GM18867 (cell line): Measurements from ENCODE around the gene SLC25A12.

ENCODE experiments used
- ATAC-seq: cut with Tn5 transposase; IDR thresholded peaks from one replicate; pipeline ENCODE4 v1.9.1; 2021; ENCODE audit warnings: mild to moderate bottlenecking, moderate library complexity; ENCODE audit not compliant: unreplicated experiment

SLC25A12 gene

DNA sequence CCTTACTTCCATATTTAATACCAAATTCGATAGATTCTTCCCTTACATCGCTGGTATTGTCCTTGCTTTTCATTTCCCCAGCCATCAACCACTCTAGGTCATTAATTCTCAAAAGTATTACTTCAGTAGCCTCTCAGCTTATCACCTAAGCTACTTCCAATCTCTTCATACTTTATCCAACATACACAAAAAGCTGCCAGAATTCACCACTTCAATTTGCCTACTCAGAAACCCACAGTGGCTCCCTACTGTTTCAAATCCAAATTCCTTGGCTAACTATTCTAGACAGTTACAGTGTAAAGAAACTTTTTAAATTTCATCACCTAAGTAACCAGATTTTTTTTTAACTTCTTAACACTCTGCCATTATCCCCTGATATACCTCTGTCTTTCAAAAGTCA, 4.7 kb downstream of the SLC25A12 start:
- ATAC-seq, result no peak

GRCh38 chr2:171883275-171883893, 10.7 kb downstream of the SLC25A12 start:
- ATAC-seq, result no peak

- peak; percentile 71 for ATAC-seq
Measured at GRCh38 chr2:171882089-171882769, 11.8 kb downstream of the SLC25A12 start.

GRCh38 chr2:171880774-171881173, 13.3 kb downstream of the SLC25A12 start:
- no peak for ATAC-seq

DNA sequence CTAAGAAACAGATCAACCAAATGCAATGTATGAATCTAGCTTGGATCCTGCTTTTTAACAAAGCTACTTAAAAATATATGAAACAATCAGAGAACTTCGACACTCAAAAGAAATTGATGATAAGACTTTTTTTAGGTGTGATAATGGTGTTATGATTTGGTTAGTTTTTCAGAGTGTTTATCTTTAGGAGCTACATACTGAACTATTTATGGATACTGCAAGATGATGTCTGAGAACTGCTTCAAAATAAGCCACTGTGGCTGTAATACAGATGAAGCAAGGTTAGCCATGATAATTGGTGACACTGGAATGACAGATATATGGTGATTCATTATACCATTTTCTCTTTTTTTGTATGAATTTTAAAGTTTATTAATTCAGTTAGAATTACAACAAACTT, 14.2 kb downstream of the SLC25A12 start:
- ATAC-seq, result no peak

- ATAC-seq, result no peak
Measured at GRCh38 chr2:171878481-171878993, 15.5 kb downstream of the SLC25A12 start.

DNA sequence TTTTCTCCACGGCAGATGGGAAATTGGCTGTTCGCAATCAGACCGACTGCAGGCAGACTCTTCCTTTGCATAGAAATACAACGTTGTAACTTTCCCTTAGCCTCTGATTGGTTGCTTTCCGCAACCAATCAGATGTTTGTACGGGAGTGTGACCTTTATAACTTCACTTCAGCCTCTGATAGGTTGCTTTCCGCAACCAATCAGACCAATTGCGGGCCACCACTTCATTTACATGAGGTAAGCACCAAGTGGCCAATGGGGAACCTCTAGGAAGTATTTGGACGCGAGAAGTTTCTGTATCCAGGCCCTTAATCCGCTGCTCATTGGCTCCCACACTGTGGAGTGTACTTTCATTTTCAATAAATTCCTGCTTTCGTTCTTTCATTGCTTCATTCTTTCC, 19.1 kb downstream of the SLC25A12 start:
- no peak for ATAC-seq

- no peak for ATAC-seq
Measured at GRCh38 chr2:171874517-171874916, 19.5 kb downstream of the SLC25A12 start.

- ATAC-seq, result no peak
Measured at GRCh38 chr2:171864357-171864985, 29.6 kb downstream of the SLC25A12 start.

DNA sequence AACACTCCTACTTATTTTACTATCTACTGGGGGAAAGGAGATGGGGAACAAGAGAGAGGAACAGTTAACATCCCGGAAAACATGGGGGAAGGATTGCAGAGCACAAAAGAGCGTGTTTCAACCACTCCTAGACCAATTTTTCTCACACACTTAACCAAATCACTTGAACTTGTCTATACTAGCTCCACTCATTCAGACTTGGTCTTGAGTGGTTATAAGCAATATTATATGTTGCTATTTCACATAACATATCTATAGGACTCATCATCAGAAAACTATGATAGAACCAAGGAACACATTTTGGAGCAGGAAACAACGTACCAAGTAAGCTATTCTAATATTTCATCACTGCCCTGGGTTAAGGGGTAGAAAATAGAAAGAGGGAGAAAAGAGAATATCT, 31.5 kb downstream of the SLC25A12 start:
- ATAC-seq, result no peak

- no peak for ATAC-seq
Measured at GRCh38 chr2:171858397-171858958, 35.6 kb downstream of the SLC25A12 start.

- no peak for ATAC-seq
Measured at GRCh38 chr2:171855401-171855800, 38.6 kb downstream of the SLC25A12 start.

- ATAC-seq, result no peak
Measured at GRCh38 chr2:171852366-171852888, 41.6 kb downstream of the SLC25A12 start.

DNA sequence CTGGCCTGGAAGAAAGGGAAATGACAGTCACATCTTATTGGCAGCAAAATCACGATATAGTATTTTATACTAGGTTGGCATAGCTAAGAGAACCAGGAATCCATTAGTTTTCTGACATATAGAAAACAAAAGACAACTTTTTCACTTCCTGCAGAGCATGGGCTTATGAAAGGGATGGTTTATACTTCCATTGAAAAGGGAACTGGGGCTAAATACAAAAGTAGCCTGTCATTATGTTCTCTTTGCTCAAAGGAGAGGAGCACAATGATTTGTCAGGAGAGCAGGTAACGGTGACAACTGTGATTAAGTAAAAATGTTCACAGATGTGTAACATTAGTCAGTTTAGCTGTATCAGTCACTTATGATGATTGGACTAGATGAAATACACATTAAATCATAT, 46.4 kb downstream of the SLC25A12 start:
- no peak for ATAC-seq

DNA sequence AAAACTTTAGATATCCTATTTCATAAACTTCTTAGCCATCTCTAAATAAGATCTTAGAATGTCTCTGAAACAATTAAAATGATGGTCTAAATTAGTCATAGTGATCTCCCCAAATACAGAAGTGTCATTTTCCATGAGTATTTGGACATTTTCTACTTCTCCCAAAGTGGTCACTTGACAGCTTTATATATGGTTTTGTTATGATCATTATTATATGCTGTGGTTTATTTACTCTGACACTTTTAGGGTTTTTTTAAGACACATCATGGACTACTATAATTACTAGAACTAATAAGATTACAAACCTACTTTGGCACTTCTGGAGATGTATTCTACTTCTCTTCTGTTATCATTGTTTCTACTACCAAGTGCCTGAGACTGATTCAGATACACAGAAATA, 47.1 kb downstream of the SLC25A12 start:
- no peak for ATAC-seq

GRCh38 chr2:171841996-171842395, 52.0 kb downstream of the SLC25A12 start:
- no peak for ATAC-seq

GRCh38 chr2:171837736-171838135, 56.3 kb downstream of the SLC25A12 start:
- ATAC-seq, result no peak

- ATAC-seq, result no peak
Measured at GRCh38 chr2:171836146-171836910, 57.7 kb downstream of the SLC25A12 start.

DNA sequence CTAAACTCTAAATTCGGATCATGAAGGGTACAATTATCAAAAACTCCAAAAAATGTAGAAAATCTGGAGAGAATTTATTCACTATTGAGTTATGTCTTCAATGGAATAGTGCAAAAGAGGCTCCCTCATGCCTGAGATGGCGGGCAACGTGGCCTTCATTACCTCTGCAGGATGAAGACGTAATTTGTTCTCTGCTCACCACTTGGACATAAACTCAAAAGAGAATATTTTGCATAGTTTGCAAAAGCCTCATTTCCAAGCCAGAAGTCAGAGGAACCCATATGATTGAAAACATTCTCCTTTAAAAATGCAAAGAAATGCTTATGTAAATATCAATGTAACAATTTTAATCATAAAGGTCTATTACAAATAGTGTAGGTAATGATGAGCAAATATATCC, 58.7 kb downstream of the SLC25A12 start:
- ATAC-seq, result no peak

- ATAC-seq, result no peak
Measured at GRCh38 chr2:171834286-171834685, 59.8 kb downstream of the SLC25A12 start.

DNA sequence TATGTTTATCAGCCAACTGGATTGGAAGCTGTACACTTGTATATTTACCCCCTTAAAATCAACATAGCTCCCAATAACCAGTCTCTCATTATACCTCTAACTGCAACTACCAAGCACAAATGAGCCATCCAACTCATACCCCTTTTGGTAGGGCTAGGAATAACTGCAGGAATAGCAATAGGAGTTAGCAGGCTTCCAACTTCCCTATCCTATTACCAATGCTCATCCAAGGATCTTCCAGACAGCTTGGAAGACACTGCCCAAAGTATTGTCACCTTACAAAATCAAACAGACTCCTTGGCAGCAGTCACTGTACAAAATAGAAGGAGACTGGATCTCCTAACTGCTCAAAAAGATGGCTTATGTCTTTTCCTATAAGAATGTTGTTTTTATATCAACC, 61.6 kb downstream of the SLC25A12 start:
- ATAC-seq, result no peak
